Hepatocyte (in vitro differentiated cells): Measurements from ENCODE around the gene TSHZ3. TPM values are rescaled to one million over a fixed set of nuclear protein-coding genes. Genes with fewer than 3 reads are reported as not detected.

Experiments used
- DNase-seq: peaks from one replicate; pipeline ENCODE4 v3.0.0-alpha.2; 2016; ENCODE audit warnings: low spot score
- H2AFZ ChIP-seq: fragments of 200-600 bp; sonication (generic); 2 replicates; pipeline ENCODE4 v1.6.0; 2016; ENCODE audit warnings: antibody characterized with exemption, mild to moderate bottlenecking
- H3K27ac ChIP-seq: fragments of 200-600 bp; sonication (generic); 2 replicates; pipeline ENCODE4 v1.5.1; 2016; ENCODE audit warnings: mild to moderate bottlenecking
- H3K27me3 ChIP-seq: fragments of 200-600 bp; sonication (generic); 2 replicates; pipeline ENCODE4 v1.6.1; 2016
- H3K36me3 ChIP-seq: fragments of 200-600 bp; sonication (generic); replicated peaks from 2 replicates; pipeline ENCODE4 v1.5.1; 2016; ENCODE audit warnings: low read depth; ENCODE audit not compliant: insufficient read depth
- H3K4me1 ChIP-seq: fragments of 200-600 bp; sonication (generic); 2 replicates; pipeline ENCODE4 v1.5.1; 2016; ENCODE audit warnings: mild to moderate bottlenecking, moderate library complexity; ENCODE audit not compliant: insufficient read depth
- H3K4me2 ChIP-seq: fragments of 200-600 bp; sonication (generic); 2 replicates; pipeline ENCODE4 v1.6.0; 2016
- H3K4me3 ChIP-seq: fragments of 200-600 bp; sonication (generic); 2 replicates; pipeline ENCODE4 v1.5.1; 2016; ENCODE audit warnings: mild to moderate bottlenecking
- H3K79me2 ChIP-seq: fragments of 200-600 bp; sonication (generic); 2 replicates; pipeline ENCODE4 v1.6.0; 2017; ENCODE audit warnings: mild to moderate bottlenecking
- H3K9me2 ChIP-seq: fragments of 200-600 bp; sonication (generic); replicated peaks from 2 replicates; pipeline ENCODE4 v1.6.0; 2017; ENCODE audit warnings: mild to moderate bottlenecking; ENCODE audit not compliant: insufficient read depth
- H3K9me3 ChIP-seq: fragments of 200-600 bp; sonication (generic); 2 replicates; pipeline ENCODE4 v1.5.1; 2016; ENCODE audit warnings: low read depth, mild to moderate bottlenecking
- H4K20me1 ChIP-seq: fragments of 200-600 bp; sonication (generic); 2 replicates; pipeline ENCODE4 v1.6.0; 2016; ENCODE audit warnings: mild to moderate bottlenecking; ENCODE audit not compliant: insufficient read depth, poor library complexity, severe bottlenecking
- EZH2 ChIP-seq: fragments of 200-600 bp; sonication (generic); IDR thresholded peaks from 2 replicates; pipeline ENCODE4 v1.6.1; 2016; ENCODE audit warnings: antibody characterized with exemption, mild to moderate bottlenecking, borderline replicate concordance
- EZH2phosphoT487 ChIP-seq: fragments of 200-600 bp; sonication (generic); IDR thresholded peaks from one replicate; pipeline ENCODE4 v1.6.1; 2018; ENCODE audit warnings: antibody characterized with exemption, mild to moderate bottlenecking, low read depth, moderate library complexity; ENCODE audit not compliant: unreplicated experiment, severe bottlenecking
- WGBS: methylation state at CpG from one replicate; pipeline ENCODE4 v1.1.6; 2016; ENCODE audit warnings: low lambda C conversion rate; ENCODE audit errors: missing lambda C conversion rate; 5-methylcytosine and 5-hydroxymethylcytosine counted together
- polyA plus RNA-seq: library from polyadenylated mRNA; unstranded; fragments of >200 nt; fragmentation: Nextera tagmentation; extraction: Ambion mirVana; gene quantifications from 2 replicates; pipeline ENCODE4 v1.2.1, GENCODE V29; 2016
- total RNA-seq: library from RNA; depleted of rRNA; stranded (reverse); fragments of >200 nt; gene quantifications from 2 replicates; pipeline ENCODE4 v1.2.3, GENCODE V29; 2014
- TF ChIP-seq, protein P1 (sequence below): fragments of 200-600 bp; sonication (generic); IDR thresholded peaks from 2 replicates; pipeline ENCODE4 v1.5.1; 2016; ENCODE audit warnings: antibody characterized with exemption, mild to moderate bottlenecking; ENCODE audit not compliant: poor library complexity

TSHZ3 gene
- total and polyA plus RNA-seq, 2 experiments from 2014 or later, result 4.9 to 5.3 TPM

DNA sequence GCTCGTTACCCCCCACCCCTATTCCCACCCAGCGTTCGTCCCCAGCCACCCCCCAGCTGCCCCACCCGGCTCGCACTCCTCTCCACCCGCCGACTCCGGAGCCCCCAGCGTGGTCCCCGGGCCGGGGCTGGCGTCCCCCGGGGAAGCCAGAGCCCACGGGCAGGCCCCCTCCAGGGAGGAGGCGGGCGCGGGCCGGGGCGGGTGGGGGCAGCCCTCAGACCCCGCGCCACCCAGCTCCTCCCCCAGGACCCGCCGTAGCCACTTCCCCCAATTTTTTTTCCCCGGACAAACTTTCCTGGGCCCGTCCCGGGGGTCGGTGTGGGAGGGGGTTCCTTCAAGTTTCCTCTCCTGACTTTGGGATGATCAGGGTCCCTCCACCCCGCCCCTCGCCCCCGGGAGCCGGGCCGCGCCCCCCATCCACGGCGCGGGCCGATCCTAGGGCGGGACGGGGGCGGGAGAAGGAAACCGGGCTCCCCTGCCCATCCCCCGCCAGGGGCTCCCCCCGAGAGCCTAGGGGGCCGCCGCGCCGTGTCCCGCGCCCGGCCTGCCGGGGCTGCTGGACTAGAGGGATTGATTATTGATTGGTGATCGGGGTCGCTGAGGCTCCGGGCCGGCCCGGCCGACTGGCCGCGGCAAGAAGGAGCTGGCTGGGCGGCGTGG, 927 bp upstream of the TSHZ3 start:
- Histone ChIP-seq H3K9me3 (no peaks in the 10 kb centered on the region), H3K4me1 (peaks cover 20% of the 10 kb centered on the region), H3K36me3 (no peaks in the 10 kb centered on the region), H3K27ac (peak overlapping the region; percentile 92), H3K4me2 (peak overlapping the region; percentile 99), H3K79me2 (peaks cover 41% of the 10 kb centered on the region), H3K9me2 (no peaks in the 10 kb centered on the region), H3K27me3 (peaks cover 79% of the 10 kb centered on the region), H3K4me3 (peak overlapping the region; percentile 76), H4K20me1 (no peaks in the 10 kb centered on the region), H2AFZ (peak overlapping the region; percentile 94)
- DNase-seq, result peak; percentile 52
- WGBS, result no CpG with 5 or more reads among the region's 61 CpGs
- no peak for TF ChIP-seq EZH2
- TF ChIP-seq EZH2phosphoT487, result no peak
- TF ChIP-seq, protein P1, sequence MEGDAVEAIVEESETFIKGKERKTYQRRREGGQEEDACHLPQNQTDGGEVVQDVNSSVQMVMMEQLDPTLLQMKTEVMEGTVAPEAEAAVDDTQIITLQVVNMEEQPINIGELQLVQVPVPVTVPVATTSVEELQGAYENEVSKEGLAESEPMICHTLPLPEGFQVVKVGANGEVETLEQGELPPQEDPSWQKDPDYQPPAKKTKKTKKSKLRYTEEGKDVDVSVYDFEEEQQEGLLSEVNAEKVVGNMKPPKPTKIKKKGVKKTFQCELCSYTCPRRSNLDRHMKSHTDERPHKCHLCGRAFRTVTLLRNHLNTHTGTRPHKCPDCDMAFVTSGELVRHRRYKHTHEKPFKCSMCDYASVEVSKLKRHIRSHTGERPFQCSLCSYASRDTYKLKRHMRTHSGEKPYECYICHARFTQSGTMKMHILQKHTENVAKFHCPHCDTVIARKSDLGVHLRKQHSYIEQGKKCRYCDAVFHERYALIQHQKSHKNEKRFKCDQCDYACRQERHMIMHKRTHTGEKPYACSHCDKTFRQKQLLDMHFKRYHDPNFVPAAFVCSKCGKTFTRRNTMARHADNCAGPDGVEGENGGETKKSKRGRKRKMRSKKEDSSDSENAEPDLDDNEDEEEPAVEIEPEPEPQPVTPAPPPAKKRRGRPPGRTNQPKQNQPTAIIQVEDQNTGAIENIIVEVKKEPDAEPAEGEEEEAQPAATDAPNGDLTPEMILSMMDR, result no peak

DNA sequence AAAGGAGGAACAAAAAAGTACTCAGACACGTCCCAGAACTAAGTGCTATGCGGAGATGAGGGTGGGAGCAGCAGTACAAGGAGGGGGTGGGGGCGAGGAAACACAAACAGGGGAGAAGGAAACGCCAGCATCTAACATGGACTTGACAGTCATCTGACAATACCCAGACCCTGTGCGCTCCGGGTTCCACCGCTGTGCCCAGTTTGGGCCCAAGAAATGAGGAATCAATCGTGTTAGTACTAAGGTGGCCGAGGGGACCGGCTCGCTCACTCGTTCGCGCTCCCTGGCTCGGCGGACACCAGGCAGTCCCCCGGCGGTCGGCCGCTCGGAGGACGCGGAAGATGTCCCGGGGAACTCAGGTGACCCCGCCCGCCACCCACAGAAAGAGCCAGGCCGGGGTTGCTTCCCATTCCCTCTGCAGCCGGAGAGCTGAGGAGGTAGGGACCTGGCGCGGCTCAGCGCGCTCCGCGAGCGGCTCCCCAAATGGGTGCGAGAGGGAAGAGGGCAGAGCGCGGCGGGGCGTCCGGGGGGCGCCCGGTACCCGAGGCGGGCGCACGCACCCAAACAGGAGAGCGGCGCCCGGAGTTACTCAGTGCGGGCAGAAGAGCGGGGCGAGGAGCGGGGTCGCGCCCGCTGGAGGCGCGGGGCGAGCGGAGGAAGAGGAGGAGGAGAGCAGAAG, 616 bp downstream of the TSHZ3 start:
- peak; percentile 36 for DNase-seq
- no peaks in the 10 kb centered on the region for H3K9me3 ChIP-seq
- 1% methylated on average over 49 of the region's 61 CpGs for WGBS
- H2AFZ ChIP-seq, result peak overlapping the region; percentile 63
- TF ChIP-seq, protein P1, result no peak
- no peak for TF ChIP-seq EZH2
- TF ChIP-seq EZH2phosphoT487, result peak; percentile 42
- no peaks in the 10 kb centered on the region for H4K20me1 ChIP-seq
- H3K27me3 ChIP-seq, result peaks cover 76% of the 10 kb centered on the region
- peak overlapping the region; percentile 87 for H3K4me3 ChIP-seq
- peaks cover 54% of the 10 kb centered on the region for H3K79me2 ChIP-seq
- peak overlapping the region; percentile 92 for H3K27ac ChIP-seq
- H3K36me3 ChIP-seq, result no peaks in the 10 kb centered on the region
- H3K4me1 ChIP-seq, result peaks cover 19% of the 10 kb centered on the region
- peak overlapping the region; percentile 99 for H3K4me2 ChIP-seq
- H3K9me2 ChIP-seq, result no peaks in the 10 kb centered on the region

DNA sequence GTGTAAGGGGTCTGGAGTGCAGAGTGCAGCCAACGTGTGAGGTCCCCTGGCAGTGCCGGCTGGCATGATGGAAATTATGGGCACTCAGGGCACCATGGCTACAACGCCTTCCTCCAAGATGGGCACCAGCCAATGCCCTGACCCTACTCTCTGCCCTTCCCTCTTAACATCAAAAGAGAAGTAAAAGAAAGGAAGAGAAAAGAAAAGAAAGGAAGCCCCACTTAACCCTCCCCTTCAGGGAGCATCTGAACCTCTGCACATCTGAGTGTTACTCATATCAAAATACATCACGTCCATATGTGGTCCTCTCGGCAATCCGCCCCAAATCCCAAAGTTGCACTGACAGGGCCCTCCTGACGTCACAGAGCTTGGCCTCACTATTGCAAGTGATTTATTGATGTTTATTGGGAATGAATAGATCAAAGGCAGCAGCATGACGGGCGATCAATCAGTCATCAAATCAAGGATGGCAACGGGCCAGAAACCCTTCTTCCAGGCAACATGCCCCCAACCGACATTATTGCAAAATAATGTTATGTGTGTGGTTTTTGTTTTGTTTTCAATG, 1.3 kb downstream of the TSHZ3 start:
- Histone ChIP-seq H3K9me3 (no peaks in the 10 kb centered on the region), H3K4me3 (peak overlapping the region; percentile 87), H3K36me3 (no peaks in the 10 kb centered on the region), H3K9me2 (no peaks in the 10 kb centered on the region), H3K4me2 (peak overlapping the region; percentile 99), H3K79me2 (peaks cover 60% of the 10 kb centered on the region), H3K27ac (peak overlapping the region; percentile 92), H3K4me1 (peaks cover 17% of the 10 kb centered on the region), H4K20me1 (no peaks in the 10 kb centered on the region), H2AFZ (no peak overlapping the region), H3K27me3 (peaks cover 68% of the 10 kb centered on the region)
- TF ChIP-seq, protein P1, result no peak
- TF ChIP-seq EZH2phosphoT487 (no peak), EZH2 (no peak)
- DNase-seq, result no peak
- WGBS, result 23% methylated on average over 11 of the region's 11 CpGs
